ENCODE data around the gene CIROP.

DNA sequence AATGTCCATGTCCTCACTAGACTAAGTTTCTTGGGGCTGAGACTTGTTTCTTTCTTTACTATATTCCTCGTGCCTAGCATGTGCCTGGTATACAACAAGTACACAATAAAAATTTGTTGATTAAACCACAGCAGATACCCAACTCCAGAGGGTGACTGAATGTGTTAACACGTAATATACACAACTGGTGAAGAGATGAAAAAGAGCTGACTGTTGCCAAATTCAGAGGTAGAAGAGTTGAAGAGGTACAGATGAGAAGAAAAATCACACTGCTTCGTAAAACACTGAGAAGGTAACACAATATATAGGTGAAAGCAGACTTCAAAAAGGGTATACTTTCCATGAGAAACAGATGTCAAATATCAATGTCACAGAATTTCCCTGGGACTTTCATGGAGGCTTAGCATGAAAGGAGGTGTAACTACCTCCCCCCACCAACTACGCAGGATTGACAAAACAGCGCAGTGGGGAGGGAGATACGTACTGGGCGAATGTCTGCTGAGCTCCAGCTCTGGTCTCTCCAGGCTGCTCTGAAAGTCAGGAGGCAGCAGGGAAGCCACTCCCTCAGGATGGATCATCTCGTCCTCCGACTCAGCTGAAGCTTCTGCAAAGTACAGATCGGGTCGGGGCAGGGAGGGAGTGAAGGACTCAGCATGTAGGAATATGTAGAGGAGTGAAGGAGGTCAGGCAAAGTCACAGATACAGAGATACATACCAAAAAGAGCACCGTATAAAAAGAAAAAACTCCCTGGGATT is 15.1 kb downstream of the CIROP start:
- TF ChIP-seq, protein P1, sequence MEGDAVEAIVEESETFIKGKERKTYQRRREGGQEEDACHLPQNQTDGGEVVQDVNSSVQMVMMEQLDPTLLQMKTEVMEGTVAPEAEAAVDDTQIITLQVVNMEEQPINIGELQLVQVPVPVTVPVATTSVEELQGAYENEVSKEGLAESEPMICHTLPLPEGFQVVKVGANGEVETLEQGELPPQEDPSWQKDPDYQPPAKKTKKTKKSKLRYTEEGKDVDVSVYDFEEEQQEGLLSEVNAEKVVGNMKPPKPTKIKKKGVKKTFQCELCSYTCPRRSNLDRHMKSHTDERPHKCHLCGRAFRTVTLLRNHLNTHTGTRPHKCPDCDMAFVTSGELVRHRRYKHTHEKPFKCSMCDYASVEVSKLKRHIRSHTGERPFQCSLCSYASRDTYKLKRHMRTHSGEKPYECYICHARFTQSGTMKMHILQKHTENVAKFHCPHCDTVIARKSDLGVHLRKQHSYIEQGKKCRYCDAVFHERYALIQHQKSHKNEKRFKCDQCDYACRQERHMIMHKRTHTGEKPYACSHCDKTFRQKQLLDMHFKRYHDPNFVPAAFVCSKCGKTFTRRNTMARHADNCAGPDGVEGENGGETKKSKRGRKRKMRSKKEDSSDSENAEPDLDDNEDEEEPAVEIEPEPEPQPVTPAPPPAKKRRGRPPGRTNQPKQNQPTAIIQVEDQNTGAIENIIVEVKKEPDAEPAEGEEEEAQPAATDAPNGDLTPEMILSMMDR (IDR thresholded peaks at IDR 0.05 in 8 of 11, conservative IDR thresholded peaks at IDR 0.05 in 3 of 11), result no peak
- TF ChIP-seq POLR2AphosphoS5 (IDR thresholded peaks at IDR 0.05), result no peak
- no peak for TF ChIP-seq POLR2A (IDR thresholded peaks at IDR 0.05)
